Measurements from ENCODE around the gene PATJ.
A peak's percentile ranks its signal among the peaks of the same experiment; 100 is the strongest.
"Not testable (repeated sequence)": the region's sequence is repeated elsewhere in the genome, so short reads cannot be mapped to it uniquely, and the experiment has no call there.

Gene PATJ

GRCh38 chr1:62126579-62127290, 384.5 kb downstream of the PATJ start:
- Mint-ChIP-seq H3K4me3 (no peak overlapping the region), H3K36me3 (ENCODE audit: insufficient read depth) (peaks cover 7% of the 10 kb centered on the region), H3K9me3 (no peaks in the 10 kb centered on the region), H3K4me1 (ENCODE audit: low read depth in 2 of 2) (no peaks in the 10 kb centered on the region), H3K27me3 (no peaks in the 10 kb centered on the region), H3K27ac (no peak overlapping the region)
- DNase-seq (no peak), ATAC-seq (replicated peaks) (no peak)

GRCh38 chr1:62128745-62129144, 386.5 kb downstream of the PATJ start:
- Mint-ChIP-seq H3K36me3 (ENCODE audit: insufficient read depth) (peaks cover 7% of the 10 kb centered on the region), H3K9me3 (no peaks in the 10 kb centered on the region), H3K4me3 (no peak overlapping the region), H3K27ac (no peak overlapping the region), H3K27me3 (no peaks in the 10 kb centered on the region), H3K4me1 (ENCODE audit: low read depth in 2 of 2) (no peaks in the 10 kb centered on the region)
- no peak for DNase-seq
- no peak for ATAC-seq (replicated peaks)

GRCh38 chr1:62131093-62131725, 388.9 kb downstream of the PATJ start:
- DNase-seq (peak in 1 of 3 experiments; percentile 7), ATAC-seq (replicated peaks) (peak; percentile 51)
- Mint-ChIP-seq H3K4me1 (ENCODE audit: low read depth in 2 of 2) (no peaks in the 10 kb centered on the region), H3K36me3 (ENCODE audit: insufficient read depth) (peaks cover 11% of the 10 kb centered on the region), H3K27me3 (no peaks in the 10 kb centered on the region), H3K27ac (no peak overlapping the region), H3K4me3 (no peak overlapping the region), H3K9me3 (no peaks in the 10 kb centered on the region)

DNA sequence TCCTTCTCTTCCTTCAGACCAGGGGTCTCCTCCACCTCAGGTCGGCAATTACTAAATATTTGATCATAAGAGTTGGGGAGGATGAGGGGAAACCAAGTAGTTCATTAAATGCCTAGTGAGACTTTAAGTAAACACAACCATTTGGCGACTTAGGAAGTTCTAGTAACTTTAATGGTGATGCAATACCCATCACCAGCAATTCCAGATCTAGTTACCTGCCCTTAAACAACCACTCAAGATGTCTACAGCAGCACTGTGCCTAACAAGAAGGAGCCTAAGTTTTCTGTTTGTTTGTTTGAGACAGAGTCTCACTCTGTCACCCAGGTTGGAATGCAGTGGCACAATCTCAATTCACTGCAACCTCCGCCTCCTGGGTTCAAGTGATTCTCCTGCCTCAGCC, 395.7 kb downstream of the PATJ start:
- DNase-seq (no peak), ATAC-seq (replicated peaks) (no peak)
- Mint-ChIP-seq H3K4me1 (ENCODE audit: low read depth in 2 of 2) (no peaks in the 10 kb centered on the region), H3K36me3 (ENCODE audit: insufficient read depth) (peaks cover 11% of the 10 kb centered on the region), H3K27ac (no peak overlapping the region), H3K27me3 (no peaks in the 10 kb centered on the region), H3K9me3 (no peaks in the 10 kb centered on the region), H3K4me3 (no peak overlapping the region)

DNA sequence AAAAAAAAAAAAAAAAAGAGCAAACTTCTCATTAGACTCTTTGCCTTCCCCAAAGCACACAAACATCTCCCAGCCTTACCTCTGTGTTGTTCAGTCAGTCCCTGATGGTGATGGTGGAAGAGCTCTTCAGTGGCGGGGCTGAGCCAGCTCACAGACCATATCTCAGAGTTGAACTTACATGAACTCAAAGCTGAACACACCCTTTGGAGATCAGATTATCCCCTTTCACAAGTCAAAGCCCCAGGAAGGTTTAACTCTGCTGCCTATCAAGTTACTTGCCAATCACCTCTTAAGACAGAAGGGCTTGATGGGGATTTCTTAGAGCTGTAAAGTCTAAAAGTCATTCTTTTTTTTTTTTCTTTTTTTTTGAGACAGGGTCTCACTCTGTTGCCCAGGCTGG, 397.1 kb downstream of the PATJ start:
- Mint-ChIP-seq H3K36me3 (ENCODE audit: insufficient read depth) (peaks cover 11% of the 10 kb centered on the region), H3K27ac (no peak overlapping the region), H3K4me1 (ENCODE audit: low read depth in 2 of 2) (no peaks in the 10 kb centered on the region), H3K27me3 (no peaks in the 10 kb centered on the region), H3K4me3 (no peak overlapping the region), H3K9me3 (no peaks in the 10 kb centered on the region)
- DNase-seq (no peak), ATAC-seq (replicated peaks) (no peak)

DNA sequence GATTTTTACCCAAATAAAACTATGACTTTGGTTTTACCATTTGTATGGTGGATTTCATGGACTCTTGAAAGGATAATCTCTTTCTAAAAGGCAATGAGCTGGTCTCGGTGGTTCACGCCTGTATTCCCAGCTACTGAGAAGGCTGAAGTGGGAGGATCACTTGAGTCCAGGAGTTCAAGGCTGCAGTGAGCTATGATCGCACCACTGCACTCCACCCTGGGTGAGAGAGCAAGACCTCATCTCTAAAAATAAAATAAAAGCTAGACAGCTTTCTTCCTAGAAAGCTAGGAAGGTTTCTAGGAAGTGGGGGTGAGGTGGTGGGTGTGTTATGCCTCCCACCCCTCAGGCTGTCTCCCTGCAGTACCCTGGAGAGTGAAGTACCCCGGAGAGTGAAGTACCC, 398.4 kb downstream of the PATJ start:
- H3K9me3 Mint-ChIP-seq: no peaks in the 10 kb centered on the region
- no peak for DNase-seq
- no peak for ATAC-seq (replicated peaks)

GRCh38 chr1:62142496-62142895, 400.2 kb downstream of the PATJ start:
- DNase-seq: no peak
- no peak overlapping the region for H3K27ac Mint-ChIP-seq
- H3K4me3 Mint-ChIP-seq: no peak overlapping the region
- H3K36me3 Mint-ChIP-seq (ENCODE audit: insufficient read depth): peaks cover 9% of the 10 kb centered on the region
- H3K27me3 Mint-ChIP-seq: no peaks in the 10 kb centered on the region
- no peak for ATAC-seq (replicated peaks)
- no peaks in the 10 kb centered on the region for H3K4me1 Mint-ChIP-seq (ENCODE audit: low read depth in 2 of 2)
- no peaks in the 10 kb centered on the region for H3K9me3 Mint-ChIP-seq

More for the DNA sequence above, 398.4 kb downstream of the PATJ start:
- Mint-ChIP-seq H3K27me3 (no peaks in the 10 kb centered on the region), H3K27ac (no peak overlapping the region), H3K4me3 (no peak overlapping the region), H3K36me3 (ENCODE audit: insufficient read depth) (peaks cover 9% of the 10 kb centered on the region), H3K4me1 (ENCODE audit: low read depth in 2 of 2) (no peaks in the 10 kb centered on the region)

DNA sequence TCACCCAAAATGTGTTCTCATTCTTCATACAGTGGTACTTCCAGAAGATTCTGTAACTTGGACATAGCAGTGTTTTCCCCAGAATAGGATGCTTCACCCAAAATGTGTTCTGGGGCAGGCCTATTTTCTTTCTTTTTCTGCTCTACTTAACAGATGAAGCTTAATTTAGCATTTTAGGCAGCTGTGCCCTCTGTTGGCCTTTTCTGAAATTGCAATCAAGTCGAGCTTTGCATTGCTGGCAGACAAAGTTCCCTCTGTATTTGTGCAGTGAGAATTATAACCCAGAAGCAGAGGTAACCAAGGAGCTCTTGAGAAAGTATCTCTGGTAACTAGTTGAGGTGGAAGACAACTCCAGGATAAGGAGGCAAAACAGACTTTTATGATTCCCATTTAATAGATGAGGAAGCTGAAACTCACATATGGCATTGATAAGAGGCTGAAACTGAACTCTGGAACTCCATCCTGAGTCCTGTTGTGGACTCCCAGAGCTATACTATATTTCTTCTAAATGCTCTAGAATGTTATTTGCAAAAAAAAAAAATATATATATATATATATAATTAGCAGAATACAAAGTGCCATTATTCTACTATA, 402.1 kb downstream of the PATJ start:
- no peak overlapping the region for H3K27ac Mint-ChIP-seq
- H3K4me1 Mint-ChIP-seq (ENCODE audit: low read depth in 2 of 2): no peaks in the 10 kb centered on the region
- H3K4me3 Mint-ChIP-seq: no peak overlapping the region

DNA sequence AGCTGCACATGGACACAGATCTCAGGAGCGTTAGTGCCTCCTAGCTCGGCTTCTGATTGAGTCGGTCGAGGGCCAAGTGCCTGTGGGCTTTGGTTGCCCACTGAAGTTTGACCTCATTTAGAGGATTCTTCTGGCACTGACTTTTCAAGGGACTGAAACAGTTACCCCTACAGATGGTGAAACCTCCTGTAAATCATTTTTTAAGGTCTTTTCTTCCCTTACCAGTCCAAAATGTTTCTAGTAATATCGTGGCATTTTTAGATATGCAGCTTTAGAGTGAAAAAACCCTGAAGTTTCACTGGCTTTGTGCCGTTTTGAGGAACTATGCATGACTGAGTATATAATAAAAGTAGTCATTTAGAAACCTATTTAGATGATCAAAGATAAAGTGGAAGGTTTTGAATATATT, 417.7 kb downstream of the PATJ start:
- no peak overlapping the region for H3K27ac Mint-ChIP-seq
- no peaks in the 10 kb centered on the region for H3K27me3 Mint-ChIP-seq
- H3K4me3 Mint-ChIP-seq: no peak overlapping the region

More for the DNA sequence above, 402.1 kb downstream of the PATJ start:
- Mint-ChIP-seq H3K9me3 (no peaks in the 10 kb centered on the region), H3K27me3 (no peaks in the 10 kb centered on the region), H3K36me3 (ENCODE audit: insufficient read depth) (peaks cover 19% of the 10 kb centered on the region)
- ATAC-seq (replicated peaks): no peak
- peak in 2 of 3 experiments; percentile 7 to 19 for DNase-seq

DNA sequence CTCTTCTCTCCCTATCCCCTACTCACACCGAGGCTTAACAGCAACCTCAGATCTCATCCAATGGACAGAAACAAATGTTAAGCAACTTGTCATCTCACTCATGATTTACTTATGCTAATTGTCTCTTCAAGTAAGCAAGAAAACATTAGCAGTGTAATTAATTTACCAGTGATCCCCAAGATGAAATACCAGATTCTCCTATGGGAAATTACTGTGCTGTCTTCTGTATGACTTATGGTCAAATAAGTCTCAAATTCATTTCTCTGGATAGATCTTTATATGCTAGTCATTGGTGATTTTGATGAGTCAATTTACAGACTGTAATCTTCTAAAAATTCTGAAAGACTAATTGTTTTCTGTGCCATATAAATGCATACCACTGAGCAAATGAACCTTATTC, 419.4 kb downstream of the PATJ start:
- Mint-ChIP-seq H3K27me3 (no peaks in the 10 kb centered on the region), H3K36me3 (ENCODE audit: insufficient read depth) (peaks cover 12% of the 10 kb centered on the region), H3K9me3 (no peaks in the 10 kb centered on the region), H3K27ac (no peak overlapping the region), H3K4me1 (ENCODE audit: low read depth in 2 of 2) (no peaks in the 10 kb centered on the region), H3K4me3 (no peak overlapping the region)
- no peak for ATAC-seq (replicated peaks)
- DNase-seq: no peak

More for the DNA sequence above, 417.7 kb downstream of the PATJ start:
- H3K9me3 Mint-ChIP-seq: no peaks in the 10 kb centered on the region
- DNase-seq (no peak), ATAC-seq (replicated peaks) (no peak)
- H3K4me1 Mint-ChIP-seq (ENCODE audit: low read depth in 2 of 2): no peaks in the 10 kb centered on the region
- peaks cover 14% of the 10 kb centered on the region for H3K36me3 Mint-ChIP-seq (ENCODE audit: insufficient read depth)

DNA sequence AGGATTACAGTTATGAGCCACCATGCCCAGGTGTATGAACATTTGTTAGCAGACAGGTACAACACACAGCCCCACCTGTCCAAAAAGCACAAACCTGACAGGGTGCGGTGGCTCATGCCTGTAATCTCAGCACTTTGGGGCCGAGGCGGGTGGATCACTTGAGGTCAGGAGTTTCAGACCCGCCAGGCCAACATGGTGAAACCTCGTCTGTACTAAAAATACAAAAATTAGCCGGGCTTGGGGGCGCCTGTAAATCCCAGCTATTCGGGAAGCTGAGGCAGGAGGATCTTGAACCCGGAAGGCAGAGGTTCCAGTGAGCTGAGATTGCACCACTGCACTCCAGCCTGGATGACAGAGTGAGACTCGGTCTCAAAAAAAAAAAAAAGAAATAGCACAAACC, 428.1 kb downstream of the PATJ start:
- H3K9me3 Mint-ChIP-seq; H3K27ac Mint-ChIP-seq; H3K36me3 Mint-ChIP-seq (ENCODE audit: insufficient read depth); DNase-seq; ATAC-seq (replicated peaks); H3K4me3 Mint-ChIP-seq; H3K4me1 Mint-ChIP-seq (ENCODE audit: low read depth in 2 of 2): not testable (repeated sequence)
- peaks cover 11 to 35% of the 10 kb centered on the region in 2 donors for H3K27me3 Mint-ChIP-seq

DNA sequence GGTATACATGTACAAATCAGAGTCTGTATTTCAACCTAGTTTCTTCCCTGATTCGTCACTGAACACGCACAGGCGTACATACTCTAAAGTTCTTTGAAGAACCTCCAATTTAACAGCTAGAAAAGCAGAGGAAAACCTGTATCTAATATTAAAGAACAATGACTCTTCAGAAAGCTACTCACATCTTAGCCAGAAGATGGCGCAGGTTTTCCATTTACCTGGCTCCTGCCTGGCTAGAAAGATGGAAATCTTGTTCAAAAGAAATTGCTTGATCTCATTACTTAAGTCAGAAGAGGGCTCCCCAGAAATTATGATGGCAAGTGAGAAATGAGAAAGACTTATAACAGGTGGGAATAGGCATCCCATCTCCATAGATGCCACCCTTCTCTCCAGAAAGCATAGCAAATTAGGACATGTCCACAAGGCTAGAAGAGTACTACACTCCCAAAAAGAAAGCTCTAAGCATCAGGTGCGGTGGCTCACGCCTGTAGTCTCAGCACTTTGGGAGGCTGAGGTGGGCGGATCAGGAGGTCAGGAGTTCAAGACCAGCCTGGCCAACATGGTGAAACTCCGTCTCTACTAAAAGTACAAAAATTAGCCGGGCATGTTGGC, 433.4 kb downstream of the PATJ start:
- no peak overlapping the region for H3K4me3 Mint-ChIP-seq
- no peak for ATAC-seq (replicated peaks)
- no peak overlapping the region for H3K27ac Mint-ChIP-seq

GRCh38 chr1:62176597-62177312, 434.5 kb downstream of the PATJ start:
- no peak for DNase-seq
- H3K27ac Mint-ChIP-seq: no peak overlapping the region
- no peaks in the 10 kb centered on the region for H3K4me1 Mint-ChIP-seq (ENCODE audit: low read depth in 2 of 2)
- H3K27me3 Mint-ChIP-seq: peaks cover 3 to 30% of the 10 kb centered on the region in 2 donors
- H3K4me3 Mint-ChIP-seq: no peak overlapping the region
- no peaks in the 10 kb centered on the region for H3K9me3 Mint-ChIP-seq
- no peak for ATAC-seq (replicated peaks)
- no peaks in the 10 kb centered on the region for H3K36me3 Mint-ChIP-seq (ENCODE audit: insufficient read depth)

More for the DNA sequence above, 433.4 kb downstream of the PATJ start:
- Mint-ChIP-seq H3K4me1 (ENCODE audit: low read depth in 2 of 2) (no peaks in the 10 kb centered on the region), H3K36me3 (ENCODE audit: insufficient read depth) (peaks cover 3% of the 10 kb centered on the region), H3K27me3 (peaks cover 10 to 33% of the 10 kb centered on the region in 2 donors), H3K9me3 (no peaks in the 10 kb centered on the region)
- DNase-seq: peak; percentile 19 to 42 (median 23)
